Activated T-cell treated with anti-CD3 and anti-CD28 coated beads, Interleukin-2, amount 50 U/mL, for 1 hour (primary cell): ENCODE data around the gene CDC34.

Experiments
- DNase-seq: peaks from one replicate; pipeline ENCODE4 v3.0.0-alpha.2; 2020

The CDC34 gene

DNA sequence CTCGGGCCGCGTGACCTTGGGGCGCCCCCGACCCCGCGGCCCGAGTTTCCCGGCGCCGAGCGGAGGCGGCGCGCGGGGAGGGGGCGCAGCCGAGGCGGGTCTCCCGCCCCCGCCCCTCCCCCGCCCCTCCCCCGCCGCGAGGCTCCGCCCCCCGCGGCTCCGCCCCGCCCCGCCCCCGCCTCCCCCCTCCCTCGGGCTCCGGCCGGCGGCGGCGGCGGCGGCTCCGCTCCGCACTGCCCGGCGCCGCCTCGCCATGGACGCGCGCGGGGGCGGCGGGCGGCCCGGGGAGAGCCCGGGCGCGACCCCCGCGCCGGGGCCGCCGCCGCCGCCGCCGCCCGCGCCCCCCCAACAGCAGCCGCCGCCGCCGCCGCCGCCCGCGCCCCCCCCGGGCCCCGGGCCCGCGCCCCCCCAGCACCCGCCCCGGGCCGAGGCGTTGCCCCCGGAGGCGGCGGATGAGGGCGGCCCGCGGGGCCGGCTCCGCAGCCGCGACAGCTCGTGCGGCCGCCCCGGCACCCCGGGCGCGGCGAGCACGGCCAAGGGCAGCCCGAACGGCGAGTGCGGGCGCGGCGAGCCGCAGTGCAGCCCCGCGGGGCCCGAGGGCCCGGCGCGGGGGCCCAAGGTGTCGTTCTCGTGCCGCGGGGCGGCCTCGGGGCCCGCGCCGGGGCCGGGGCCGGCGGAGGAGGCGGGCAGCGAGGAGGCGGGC is 58.3 kb downstream of the CDC34 start, which contains the start of gene HCN2:
HCN2 (plus strand) TSS at position 189 of the 703 bp plus-strand sequence; CDS start at position 254, 65 bp downstream.
- DNase-seq = no peak

DNA sequence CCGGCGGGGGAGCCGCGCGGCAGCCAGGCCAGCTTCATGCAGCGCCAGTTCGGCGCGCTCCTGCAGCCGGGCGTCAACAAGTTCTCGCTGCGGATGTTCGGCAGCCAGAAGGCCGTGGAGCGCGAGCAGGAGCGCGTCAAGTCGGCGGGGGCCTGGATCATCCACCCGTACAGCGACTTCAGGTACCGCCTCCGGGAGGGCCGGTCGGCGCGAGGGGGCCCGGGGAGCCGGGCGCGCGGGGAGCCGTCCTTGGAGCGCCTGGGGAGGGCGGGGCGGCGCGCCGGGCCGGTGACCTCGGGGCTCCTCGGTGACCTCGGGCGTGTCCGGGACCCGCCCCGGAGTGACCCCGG is 58.8 kb downstream of the CDC34 start:
- DNase-seq = peak; percentile 55

DNA sequence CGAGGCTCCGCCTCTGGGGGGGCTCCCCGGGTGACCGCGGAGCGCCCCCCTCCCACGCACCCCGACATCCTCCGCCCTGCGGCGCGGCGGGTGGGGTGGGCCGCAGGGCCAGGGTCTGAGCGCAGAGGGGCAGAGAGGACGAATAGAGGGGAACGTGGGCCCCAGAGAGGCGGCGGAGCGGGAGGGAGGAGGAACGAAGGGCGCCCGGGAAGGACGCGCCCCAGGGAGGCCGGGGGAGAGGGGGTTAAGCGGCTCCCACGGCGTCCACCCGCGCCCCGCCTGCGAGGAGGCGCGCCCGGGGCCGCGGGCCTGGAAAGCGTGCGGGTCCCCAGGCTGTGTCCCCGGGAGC is 59.2 kb downstream of the CDC34 start:
- no peak for DNase-seq

DNA sequence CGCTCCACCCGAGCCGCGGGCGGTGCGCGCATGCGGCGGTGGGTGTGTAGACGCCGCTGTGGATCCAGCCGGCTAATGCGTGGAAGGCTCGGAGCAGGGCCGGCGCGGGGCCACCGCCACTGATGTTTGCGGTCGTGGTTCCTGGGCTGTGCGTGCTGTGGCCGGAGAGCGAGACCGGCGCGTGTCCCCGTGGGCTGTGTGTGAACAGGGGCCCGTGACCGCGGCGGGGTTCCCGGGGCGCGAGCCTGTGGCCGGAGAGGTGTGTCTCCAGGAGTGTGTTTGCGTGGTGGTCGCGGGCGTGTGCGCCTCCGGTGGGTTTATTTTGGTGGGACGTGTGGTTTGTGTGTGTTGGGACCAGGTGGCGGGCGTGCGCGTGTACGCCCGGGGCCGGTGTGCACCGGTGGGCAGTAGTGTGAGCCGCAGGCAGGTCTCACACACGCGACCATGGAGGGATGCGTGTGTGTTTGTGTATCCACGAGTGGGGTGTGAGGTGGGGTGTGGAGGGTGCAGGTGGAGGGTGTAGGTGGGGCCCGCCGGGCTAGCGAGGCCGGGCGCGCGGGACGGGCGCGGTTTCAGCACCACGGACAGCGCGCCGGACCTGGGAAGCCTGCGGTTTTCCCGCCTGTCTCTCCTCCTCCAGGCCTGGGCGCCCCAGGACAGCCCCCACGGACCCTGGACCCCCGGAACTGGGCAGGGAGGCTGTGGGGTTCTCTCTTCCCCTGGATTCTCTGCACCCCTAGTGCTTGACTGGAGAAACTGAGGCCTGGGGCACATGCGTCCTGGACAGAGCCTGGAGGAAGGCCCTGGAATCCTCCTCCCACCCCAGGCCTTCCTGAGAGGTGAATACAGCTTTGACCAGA is 59.8 kb downstream of the CDC34 start:
- DNase-seq = no peak
